Measurements from ENCODE around the gene CDKAL1. TPM values are rescaled to one million over a fixed set of nuclear protein-coding genes. Genes with fewer than 3 reads are reported as not detected.

CDKAL1 gene
- total RNA-seq, 4 donors from 2014 or later, result 10.3 to 11.2 (median 10.5) TPM

DNA sequence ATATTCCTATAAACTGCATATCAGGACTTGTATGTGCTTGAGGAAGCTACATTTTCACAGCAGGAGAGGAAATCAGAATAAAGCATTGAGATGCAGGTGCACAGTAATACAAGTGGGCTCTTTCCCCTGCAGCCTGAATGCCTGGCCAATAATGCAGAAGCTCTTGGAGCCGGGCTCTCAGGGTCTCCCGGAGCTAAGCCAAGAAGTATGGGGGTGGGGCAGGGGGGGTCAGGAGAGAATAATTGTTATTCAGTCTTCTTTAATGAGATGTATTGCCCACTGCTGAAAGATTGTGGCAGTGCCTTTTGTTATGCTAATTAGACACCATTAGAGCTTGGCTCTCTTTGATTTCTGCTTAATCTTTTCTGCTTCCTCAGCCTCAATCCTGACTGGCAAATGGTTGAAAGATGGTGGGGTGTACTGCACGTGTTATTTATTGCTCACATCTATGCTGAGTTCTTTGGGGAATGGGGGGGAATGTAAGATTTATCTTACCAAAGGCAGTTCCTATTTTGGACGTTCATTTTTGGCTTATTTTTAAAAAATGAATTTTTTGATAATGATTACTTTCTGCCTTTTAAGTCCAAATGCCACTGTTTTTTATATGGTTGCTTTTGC, 651.7 kb downstream of the CDKAL1 start:
- intact Hi-C loops (cut with DNase I), result no loop called here
- TF ChIP-seq POLR2AphosphoS5 (IDR thresholded peaks at IDR 0.05), result no peak
- TF ChIP-seq POLR2A (IDR thresholded peaks at IDR 0.05; ENCODE audit: low read depth), result no peak
- no peak for TF ChIP-seq EP300 (IDR thresholded peaks at IDR 0.05)
- TF ChIP-seq, protein P1, sequence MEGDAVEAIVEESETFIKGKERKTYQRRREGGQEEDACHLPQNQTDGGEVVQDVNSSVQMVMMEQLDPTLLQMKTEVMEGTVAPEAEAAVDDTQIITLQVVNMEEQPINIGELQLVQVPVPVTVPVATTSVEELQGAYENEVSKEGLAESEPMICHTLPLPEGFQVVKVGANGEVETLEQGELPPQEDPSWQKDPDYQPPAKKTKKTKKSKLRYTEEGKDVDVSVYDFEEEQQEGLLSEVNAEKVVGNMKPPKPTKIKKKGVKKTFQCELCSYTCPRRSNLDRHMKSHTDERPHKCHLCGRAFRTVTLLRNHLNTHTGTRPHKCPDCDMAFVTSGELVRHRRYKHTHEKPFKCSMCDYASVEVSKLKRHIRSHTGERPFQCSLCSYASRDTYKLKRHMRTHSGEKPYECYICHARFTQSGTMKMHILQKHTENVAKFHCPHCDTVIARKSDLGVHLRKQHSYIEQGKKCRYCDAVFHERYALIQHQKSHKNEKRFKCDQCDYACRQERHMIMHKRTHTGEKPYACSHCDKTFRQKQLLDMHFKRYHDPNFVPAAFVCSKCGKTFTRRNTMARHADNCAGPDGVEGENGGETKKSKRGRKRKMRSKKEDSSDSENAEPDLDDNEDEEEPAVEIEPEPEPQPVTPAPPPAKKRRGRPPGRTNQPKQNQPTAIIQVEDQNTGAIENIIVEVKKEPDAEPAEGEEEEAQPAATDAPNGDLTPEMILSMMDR (IDR thresholded peaks at IDR 0.05), result no peak
- no peak overlapping the region for H3K27ac ChIP-seq (replicated peaks in 1 of 4)
- WGBS, result 65% methylated on average over 4 of the region's 4 CpGs
- DNase-seq (ENCODE audit: extremely low spot score), result no peak
- H3K9me3 ChIP-seq, result peaks cover 0 to 4% (median under 1%) of the 10 kb centered on the region in 4 donors
- no peaks in the 10 kb centered on the region for H3K36me3 ChIP-seq
- no peak overlapping the region for H3K4me3 ChIP-seq
- peaks cover 6 to 26% (median 13%) of the 10 kb centered on the region in 4 donors for H3K4me1 ChIP-seq
- H3K27me3 ChIP-seq, result no peaks in the 10 kb centered on the region

DNA sequence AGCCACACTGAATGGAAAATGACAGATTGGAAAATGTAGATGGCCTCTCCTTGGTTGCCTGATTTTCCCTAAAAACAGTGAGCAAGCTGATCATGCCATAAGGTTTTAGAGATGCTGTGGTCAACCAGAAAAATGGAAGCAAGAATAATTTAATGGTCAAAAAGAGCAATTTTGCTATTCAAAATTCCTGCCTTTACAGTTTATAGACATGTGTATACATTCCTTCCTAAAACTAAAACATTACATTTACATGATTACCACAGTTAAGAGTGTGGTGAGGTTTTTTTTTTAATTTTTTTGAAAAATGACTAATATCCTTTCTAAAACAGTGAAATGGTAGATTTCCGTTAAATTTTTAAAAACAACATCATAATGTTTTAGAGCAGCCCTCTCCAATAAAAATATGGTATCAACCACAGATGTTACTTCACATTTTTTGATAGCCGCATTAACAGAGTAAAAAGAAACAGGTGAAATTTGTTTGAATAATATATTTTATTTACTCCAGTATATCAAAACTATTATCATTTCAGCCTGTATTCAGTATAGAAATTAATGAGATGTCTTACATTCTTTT, 652.3 kb downstream of the CDKAL1 start:
- H3K9me3 ChIP-seq, result no peaks in the 10 kb centered on the region
- no peaks in the 10 kb centered on the region for H3K27me3 ChIP-seq
- no peak overlapping the region for H3K4me3 ChIP-seq
- intact Hi-C loops (cut with DNase I), result no loop called here
- 36% methylated on average over 2 of the region's 2 CpGs for WGBS
- H3K4me1 ChIP-seq, result peaks cover 6 to 26% (median 19%) of the 10 kb centered on the region in 4 donors
- no peak for TF ChIP-seq EP300 (IDR thresholded peaks at IDR 0.05)
- TF ChIP-seq POLR2AphosphoS5 (IDR thresholded peaks at IDR 0.05), result no peak
- TF ChIP-seq, protein P1 (IDR thresholded peaks at IDR 0.05), result no peak
- TF ChIP-seq POLR2A (IDR thresholded peaks at IDR 0.05; ENCODE audit: low read depth), result no peak
- no peaks in the 10 kb centered on the region for H3K36me3 ChIP-seq
- H3K27ac ChIP-seq (replicated peaks in 1 of 4), result no peak overlapping the region
- no peak for DNase-seq (ENCODE audit: extremely low spot score)

DNA sequence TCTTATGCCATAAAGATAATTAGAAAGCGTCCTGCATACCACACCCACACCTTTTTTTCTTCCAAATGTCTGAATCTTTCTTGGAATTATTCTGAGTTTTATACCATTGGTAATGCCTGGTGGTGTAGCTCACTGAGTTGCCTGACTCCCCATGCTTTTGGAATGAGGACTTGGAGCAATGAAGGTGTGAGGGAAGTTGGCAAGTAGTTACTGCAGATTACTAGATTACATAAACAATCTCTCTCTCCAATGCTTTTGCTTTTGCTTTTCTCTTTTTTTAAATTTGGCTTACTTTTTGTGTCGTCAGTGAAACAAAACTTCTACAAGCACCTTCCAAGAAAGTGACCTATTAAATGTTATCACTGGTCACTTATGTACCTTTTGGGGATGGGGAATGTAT, 653.2 kb downstream of the CDKAL1 start:
- TF ChIP-seq POLR2AphosphoS5 (IDR thresholded peaks at IDR 0.05), result no peak
- TF ChIP-seq POLR2A (IDR thresholded peaks at IDR 0.05; ENCODE audit: low read depth), result no peak
- no peaks in the 10 kb centered on the region for H3K27me3 ChIP-seq
- no peak for DNase-seq (ENCODE audit: extremely low spot score)
- H3K27ac ChIP-seq (replicated peaks in 1 of 4), result no peak overlapping the region
- H3K9me3 ChIP-seq, result no peaks in the 10 kb centered on the region
- no peak overlapping the region for H3K4me3 ChIP-seq
- H3K36me3 ChIP-seq, result no peaks in the 10 kb centered on the region
- intact Hi-C loops (cut with DNase I), result no loop called here
- 62% methylated on average over 2 of the region's 2 CpGs for WGBS
- H3K4me1 ChIP-seq, result peaks cover 6 to 26% (median 19%) of the 10 kb centered on the region in 4 donors

DNA sequence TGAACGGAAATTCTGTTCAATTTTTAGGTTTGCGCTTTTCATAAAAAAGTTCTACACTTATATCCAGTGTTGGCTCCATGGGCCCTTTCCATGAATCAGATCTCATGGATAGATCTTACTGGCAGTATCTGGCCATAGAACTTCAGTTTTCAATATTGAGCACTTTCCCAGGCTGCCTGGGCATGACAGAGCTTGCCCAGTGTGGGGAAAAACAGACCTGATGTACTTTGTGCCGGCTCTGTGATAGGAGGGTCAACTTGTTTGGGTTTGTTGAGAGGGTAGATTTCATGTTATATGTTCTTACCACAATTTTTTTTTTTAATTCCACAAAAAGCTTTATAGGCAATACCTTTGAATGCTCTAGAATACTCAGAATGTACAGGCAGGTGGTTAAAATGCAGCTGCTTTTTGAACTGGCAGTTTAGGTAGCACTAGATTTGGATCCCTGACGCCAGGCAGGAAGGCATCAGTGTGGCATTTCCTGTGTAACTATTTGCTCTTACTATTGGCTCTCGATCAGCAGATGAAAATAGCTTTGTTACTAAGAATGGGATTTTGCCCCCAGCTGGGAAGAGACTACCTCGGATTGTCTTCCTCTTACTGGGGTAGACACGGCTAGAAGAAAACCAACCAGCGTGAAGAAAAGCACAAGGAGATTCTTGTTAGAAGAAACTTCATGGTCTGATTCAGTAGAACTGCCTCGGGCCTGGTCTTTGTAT, 654.4 kb downstream of the CDKAL1 start:
- Histone ChIP-seq H3K9me3 (no peaks in the 10 kb centered on the region), H3K27ac (replicated peaks in 1 of 4) (no peak overlapping the region), H3K4me1 (peaks cover 6 to 21% (median 16%) of the 10 kb centered on the region in 4 donors), H3K36me3 (no peaks in the 10 kb centered on the region), H3K27me3 (no peaks in the 10 kb centered on the region), H3K4me3 (no peak overlapping the region)
- 73% methylated on average over 9 of the region's 9 CpGs for WGBS
- DNase-seq (ENCODE audit: extremely low spot score), result no peak
- intact Hi-C loops (cut with DNase I), result no loop called here
- TF ChIP-seq, protein P1 (IDR thresholded peaks at IDR 0.05), result no peak
- TF ChIP-seq EP300 (IDR thresholded peaks at IDR 0.05) (no peak), POLR2A (IDR thresholded peaks at IDR 0.05; ENCODE audit: low read depth) (no peak), POLR2AphosphoS5 (IDR thresholded peaks at IDR 0.05) (no peak)

DNA sequence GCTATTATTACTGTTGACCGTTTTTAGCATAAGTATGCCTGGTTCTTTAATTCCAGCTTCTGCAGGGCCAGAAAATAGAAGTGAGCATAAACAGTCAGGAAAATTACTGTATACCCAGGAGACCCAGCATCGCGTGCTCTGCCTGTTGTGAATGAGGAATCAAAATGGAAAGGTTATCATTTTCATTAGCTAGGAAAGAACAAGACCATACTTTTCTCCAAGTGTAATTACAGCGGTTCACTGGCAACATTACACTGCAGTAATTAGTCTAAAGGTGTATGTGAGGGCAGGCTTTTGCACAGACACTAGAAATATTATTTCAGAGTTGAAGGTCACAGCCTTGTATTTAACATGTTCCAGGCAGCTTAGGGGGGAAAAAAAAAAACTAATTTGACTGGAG, 655.5 kb downstream of the CDKAL1 start:
- Histone ChIP-seq H3K4me3 (no peak overlapping the region), H3K36me3 (no peaks in the 10 kb centered on the region), H3K9me3 (no peaks in the 10 kb centered on the region), H3K4me1 (peaks cover 6 to 21% (median 16%) of the 10 kb centered on the region in 4 donors), H3K27ac (replicated peaks in 1 of 4) (no peak overlapping the region), H3K27me3 (no peaks in the 10 kb centered on the region)
- no peak for DNase-seq (ENCODE audit: extremely low spot score)
- 65% methylated on average over 4 of the region's 4 CpGs for WGBS
- intact Hi-C loops (cut with DNase I), result no loop called here
- no peak for TF ChIP-seq POLR2AphosphoS5 (IDR thresholded peaks at IDR 0.05)
- no peak for TF ChIP-seq POLR2A (IDR thresholded peaks at IDR 0.05; ENCODE audit: low read depth)
- TF ChIP-seq, protein P1 (IDR thresholded peaks at IDR 0.05), result no peak
- TF ChIP-seq EP300 (IDR thresholded peaks at IDR 0.05), result no peak

Data from esophagus muscularis mucosa (tissue), 4 donors.